GM18511 (cell line): ENCODE measurements around the gene VEGFC.
A peak's percentile ranks its signal among the peaks of the same experiment; 100 is the strongest.

Experiments used
- ATAC-seq: cut with Tn5 transposase; IDR thresholded peaks from one replicate; pipeline ENCODE4 v1.9.1; 2021; ENCODE audit warnings: mild to moderate bottlenecking, moderate library complexity; ENCODE audit not compliant: unreplicated experiment

VEGFC gene

DNA sequence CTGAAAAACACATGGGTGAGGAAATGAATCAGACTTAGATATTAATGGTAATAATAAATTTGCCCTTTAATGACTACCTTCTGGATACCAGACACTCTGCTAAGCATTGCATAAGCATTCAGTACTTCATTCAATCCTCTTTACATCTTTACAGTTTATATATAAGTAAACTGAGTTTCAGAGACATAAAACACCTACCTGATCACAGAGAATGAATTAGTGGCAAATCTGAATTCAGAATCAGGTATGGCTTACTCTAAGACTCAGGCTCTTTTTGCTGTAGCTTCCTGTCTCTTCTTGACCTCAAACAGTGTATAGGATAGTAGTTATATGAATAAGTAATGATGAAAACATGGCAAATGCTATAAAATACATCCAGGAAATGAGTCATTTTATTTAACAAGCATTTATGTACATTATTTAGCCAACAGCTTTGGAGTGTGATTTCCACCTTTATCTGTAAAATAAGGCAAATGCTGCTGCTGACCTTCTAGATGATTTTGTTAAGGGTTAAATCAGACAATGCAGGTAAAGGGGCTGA, 83.9 kb downstream of the VEGFC start:
- no peak for ATAC-seq

DNA sequence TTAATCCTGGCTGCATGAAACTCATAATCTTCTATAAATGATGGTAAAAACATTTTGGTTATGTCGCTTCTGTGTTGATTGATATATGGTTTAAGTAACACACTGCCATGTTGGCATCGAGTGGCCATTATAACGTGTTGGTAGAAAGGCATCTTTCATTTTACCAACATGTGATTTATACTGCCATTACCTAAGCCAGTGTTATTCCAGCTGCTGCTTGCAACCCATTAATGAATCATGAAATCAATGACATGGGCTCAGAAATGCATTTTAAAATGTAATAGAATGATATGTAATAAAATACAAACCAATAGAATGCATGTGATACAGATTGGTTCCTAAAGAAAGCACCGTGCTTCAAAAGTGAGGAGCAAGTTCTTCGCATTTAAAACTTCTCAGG, 102.0 kb downstream of the VEGFC start:
- no peak for ATAC-seq

DNA sequence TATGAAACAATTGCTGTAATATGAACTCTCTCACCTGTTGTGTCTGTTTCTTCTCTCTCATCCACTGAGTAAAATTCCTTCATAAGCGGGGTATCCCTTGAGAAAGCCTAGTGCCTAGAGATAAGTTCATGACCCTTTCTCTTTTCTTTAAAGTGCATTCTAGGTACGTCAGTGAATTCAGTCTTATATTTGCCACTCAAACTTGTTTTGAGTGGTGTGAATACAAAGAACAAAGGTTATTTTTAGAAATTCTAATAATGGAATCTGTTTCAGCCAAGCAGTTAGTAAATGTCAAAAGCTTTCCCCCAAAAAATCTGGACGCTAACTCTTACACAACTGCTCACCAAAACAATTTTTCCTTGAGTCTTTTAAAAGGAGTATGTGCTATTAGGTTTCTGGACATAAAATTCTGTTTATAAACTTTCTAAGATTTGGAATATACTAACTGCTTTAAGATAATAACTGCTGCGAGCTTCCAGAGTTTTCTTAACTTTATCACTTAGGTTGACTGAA, 112.0 kb downstream of the VEGFC start:
- no peak for ATAC-seq

DNA sequence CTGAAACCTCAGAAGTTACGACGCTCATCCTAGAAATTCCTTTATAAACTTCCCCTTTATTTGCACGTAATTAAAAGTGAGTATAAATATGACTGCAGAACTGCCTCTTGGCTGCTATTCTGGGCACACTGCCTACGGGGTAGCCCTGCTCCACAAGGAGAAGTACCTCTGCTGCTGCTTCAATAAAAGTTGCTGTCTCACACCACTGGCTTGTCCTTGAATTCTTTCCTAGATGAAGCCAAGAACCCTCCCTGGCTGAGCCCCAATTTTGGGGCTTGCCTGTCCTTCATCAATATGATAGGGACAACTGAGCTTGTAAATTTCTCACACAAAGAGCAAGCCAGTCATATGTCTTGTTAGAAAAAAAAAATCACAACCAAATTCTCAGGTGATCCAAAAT, 115.8 kb downstream of the VEGFC start:
- no peak for ATAC-seq

DNA sequence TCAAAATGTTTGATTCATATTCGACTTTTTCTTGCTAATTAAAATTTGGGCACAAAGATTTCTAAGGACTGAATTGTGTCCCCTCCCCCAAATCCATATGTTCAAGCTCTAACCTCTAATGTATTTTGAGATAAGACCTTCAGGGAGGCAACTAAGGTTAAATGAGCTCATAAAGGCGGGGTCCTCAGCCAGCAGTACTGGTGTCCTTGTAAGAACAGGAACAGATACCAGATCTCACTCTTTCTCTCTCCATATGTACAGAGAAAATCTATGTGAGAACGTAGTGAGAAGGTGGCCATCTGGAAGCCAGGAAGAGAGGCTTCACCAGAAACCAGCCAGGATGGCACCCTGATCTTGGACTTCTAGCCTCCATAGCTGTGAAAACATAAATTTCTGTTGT, 116.9 kb downstream of the VEGFC start:
- no peak for ATAC-seq

DNA sequence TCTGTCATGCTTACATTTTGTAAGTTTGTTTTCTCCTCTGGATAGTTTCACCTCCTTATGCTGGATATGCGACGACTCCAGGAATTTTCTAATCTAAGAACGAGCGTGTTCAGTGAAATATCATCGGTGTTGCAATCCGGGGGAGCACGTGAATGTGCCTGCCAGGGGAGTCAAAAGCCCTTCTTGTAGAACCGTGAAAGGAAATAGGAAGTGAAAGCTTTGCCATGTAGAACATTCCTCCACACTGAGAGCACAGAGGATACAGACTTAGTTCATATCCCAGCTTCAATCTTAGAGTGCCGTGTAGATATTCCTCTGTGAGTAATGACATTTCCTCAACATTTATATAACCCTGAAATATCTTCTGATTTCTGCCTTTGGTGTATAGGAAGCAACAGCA, 121.2 kb downstream of the VEGFC start:
- ATAC-seq = no peak

DNA sequence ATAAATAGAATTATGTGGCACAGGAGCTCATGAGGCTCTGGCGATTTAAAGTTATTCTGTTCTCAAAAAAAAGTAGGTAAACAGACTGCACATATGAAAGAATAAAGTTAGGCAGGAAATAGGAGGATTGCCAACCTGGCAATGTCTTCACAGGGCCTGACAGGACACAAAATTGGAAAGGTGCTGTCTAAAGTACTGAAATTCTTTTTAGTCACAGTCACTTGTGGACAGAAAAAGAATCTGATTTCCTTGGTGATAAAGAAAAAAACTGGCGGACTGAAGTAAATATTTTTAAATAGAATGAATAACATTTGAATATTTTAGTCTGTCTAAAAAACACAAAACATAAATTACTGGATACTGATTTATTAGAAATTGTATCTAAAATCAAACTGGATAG, 124.4 kb downstream of the VEGFC start:
- ATAC-seq = no peak

DNA sequence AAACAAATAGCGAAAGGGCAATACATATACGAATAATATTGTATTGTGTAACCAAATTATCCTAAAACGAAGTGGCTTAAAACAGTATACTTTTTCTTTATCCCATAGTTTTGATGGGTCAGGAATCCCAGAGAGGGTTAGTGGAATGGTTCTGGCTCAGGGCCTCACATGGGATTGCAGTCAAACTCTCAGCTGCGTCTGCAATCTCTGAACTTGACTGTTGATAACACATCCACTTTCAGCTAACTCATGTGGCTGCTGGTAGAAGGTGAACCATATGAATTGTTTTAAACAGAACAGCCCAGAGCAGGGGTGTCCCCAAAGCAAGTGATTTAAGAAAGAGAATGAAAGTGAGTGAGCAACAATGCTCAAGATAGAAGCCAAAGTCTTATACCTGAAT, 127.8 kb downstream of the VEGFC start:
- no peak for ATAC-seq

DNA sequence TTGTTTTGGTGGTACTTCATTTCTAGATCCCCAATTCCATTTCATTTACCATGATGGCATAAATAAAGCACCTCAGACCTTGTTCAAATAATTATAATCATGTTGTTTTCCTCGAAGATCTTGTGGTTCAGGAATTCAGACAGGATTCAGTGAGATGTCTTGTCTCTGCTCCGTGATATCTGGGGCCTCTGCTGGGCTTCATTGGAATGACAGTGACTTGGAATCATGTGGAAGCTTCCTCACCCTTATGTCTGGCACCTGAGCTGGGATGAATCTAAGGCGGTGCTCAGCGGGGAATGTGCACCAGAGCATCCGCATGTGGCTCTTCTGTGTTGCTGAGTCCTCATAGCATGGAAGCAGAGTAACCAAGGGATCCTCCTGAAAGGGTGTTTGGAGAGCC, 132.2 kb downstream of the VEGFC start:
- ATAC-seq = no peak

DNA sequence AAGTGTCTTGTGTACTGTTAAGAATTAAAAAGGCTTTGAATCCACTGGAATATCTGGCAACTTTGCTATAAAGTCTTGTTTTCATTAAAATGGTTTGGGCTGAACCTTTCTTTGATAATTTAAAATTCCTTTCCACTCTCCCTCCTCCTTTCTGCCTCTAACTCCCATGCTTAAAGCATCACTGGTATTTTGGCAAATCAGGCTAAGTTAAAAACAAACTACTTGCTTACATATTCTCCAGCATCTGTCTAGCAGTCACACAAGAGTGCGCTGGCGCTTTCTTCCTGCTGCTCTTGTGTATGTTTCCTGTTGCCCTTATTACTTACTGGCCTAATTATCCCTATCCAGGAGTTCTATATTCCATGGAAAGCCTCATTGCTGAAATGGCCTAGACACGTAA, 136.6 kb downstream of the VEGFC start:
- no peak for ATAC-seq

DNA sequence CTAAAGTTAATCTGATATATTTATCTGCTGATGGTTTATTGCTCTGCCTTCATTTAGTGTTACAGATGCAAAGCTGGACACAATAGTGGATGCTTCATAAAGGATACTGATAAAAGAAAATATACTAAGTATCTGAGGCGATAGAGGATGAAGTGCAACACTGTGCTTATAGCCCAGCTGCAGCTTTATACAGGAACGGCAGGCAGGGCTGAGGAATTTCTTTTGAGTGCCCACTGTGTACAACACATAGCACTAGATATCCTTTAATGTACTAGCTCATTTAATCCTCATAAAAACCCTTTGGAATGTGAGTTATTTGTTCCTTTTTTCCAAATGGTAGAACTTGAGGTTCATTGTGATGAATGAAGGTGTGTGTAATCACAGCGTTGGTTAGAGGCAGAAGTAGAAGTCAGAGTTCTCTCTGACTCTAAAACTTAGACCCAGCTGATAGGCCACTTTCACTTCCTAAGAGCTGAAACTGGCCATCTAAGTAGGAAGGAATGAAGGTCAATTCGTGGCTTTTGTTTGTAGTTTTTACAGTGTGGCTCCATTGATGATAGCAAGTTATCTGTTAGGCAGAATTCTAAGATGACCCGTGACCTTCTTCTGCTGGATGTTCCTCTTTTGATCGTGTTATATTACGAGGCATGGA, 138.0 kb downstream of the VEGFC start:
- no peak for ATAC-seq

DNA sequence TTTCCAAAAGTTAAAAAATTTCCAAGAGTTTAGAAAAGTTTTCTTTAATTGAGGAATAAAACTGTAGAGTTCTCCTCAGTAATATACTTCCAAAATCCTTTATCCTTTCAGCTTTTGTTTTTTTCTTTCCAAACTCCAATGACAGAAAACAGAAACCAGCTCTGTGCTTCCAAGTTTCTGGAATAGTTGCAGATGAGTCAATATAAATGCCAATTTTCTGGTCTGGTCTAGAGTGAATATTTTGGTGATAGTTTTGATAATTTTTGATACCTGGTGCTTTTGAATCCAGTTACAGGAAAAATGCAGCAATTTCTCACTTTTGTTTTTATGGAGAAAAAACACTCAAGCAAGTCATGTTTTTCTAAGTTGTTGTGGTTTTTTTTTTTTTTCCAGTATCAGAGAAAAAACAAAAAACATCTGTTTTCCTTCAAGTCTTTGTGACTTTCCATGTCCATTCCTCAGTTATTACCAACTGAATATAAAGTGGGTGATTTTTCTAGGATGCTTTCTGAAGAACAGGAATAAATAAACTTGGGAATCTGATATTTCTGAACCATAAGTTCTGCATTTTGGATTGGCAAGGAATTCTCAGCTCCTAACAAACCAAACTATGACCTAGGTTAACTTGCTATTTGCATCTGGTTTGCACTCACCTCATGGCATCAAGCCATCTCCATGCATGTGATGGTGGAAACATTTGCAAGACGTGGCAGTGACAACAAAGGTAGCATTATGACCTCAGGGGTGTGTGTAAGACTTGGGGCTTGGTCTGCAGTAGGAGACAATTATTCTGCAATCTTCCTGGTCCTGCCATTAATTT, 139.1 kb downstream of the VEGFC start:
- no peak for ATAC-seq

DNA sequence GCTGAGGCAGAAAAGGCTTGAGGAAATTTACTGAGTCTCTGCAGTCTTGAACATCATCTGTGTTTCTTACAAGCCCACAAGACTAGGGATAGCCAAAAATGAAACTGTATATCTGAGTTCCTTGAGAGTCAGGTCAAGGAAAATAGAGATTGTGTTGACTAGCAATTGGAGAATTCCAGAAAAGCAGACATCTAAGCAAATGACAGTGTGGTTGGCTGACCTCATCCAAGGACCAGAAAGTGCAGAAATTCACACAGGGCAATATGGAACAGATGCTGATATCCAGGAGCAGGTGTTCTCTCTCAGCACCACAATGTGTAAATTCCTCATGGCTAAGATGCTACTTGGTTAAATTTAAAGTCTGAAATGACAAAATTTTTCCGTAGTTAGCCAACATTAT, 146.4 kb downstream of the VEGFC start:
- ATAC-seq = no peak

DNA sequence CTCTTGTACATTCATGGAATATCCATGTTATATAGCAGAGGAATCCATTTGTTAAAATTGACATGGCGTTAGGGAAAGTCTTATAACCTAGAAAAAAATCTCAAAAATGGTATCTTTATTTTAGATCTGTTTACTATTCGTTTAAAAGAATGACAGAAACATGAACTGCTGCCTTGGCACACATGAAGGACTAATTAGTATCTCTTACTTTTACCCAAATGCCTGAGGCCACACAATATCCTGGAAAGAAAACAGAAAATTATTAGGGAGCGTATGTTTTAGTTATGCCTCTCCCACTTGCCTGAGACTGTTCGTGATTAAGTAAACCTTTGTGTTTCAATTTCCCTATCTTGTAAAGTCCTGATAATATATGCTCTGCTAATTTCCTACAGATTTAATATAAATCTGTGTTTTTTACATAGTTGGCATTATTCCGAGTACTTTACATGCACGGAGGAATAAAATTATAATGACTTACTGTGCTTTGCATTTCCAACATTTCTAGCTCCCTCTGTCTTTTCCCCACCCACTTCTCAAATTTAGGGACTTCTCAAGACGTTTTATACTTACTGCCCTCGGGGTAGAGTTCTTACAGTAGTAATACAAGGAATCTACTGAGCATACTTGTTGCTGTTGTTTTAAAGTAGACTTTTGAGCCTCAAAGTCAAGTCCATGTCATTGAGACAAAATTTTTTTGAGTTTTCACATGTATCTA, 147.3 kb downstream of the VEGFC start:
- ATAC-seq = no peak

DNA sequence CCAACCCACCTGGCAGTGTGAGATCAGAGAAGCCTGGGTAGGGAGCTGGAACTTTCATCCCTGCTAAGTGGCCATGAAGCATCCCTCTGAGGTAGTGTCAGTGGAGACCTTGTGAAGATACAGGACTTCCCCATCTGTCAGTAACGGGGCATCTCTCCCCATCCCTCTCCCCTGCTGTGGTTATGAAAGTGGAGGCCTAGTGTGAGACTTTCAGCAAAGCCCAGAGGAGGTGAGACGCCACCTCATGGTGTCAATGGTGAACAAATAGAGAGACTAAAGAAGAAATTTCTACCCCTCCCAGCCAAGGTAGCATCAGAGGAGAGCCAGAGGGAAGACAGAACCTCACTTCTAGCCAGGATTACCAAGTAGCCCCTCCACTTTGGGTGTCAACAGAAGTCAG, 150.2 kb downstream of the VEGFC start:
- ATAC-seq = peak; percentile 91

DNA sequence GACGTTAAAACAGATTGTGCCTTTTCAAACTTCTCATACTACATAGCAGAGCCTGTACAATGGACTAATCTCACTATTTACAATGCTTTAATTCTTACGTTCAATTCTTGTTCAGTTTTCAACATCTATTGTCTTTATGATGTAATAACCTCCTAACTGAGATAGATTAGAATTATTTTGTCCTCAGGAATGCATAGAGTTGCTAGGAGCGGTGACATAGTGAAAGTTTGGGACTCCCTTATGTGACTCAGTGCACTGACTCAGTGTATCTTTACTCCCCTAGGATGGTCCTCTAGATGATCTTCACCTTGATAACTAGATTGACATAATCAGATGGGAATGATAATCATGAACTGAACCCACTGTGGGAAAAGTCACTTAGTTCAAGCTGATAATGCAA, 151.5 kb downstream of the VEGFC start:
- no peak for ATAC-seq

DNA sequence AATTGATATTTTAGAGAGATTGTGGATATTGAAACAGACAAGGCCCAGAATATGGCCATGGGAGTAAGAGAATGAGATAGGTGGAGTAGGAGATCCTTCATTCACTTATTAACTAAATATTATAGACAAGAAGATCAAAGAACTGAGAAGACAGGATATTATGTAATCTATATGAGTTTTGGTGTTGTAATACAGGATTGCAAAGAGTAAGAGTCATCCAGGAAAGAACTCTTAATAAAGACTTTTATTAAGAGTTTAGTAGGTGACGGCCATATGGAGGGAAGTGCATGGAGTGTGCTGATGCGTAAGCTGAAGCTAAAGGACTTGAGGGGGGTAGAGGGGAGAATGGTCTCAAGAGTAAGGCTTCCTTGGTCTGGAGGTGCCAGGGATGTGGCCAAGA, 153.7 kb downstream of the VEGFC start:
- no peak for ATAC-seq

DNA sequence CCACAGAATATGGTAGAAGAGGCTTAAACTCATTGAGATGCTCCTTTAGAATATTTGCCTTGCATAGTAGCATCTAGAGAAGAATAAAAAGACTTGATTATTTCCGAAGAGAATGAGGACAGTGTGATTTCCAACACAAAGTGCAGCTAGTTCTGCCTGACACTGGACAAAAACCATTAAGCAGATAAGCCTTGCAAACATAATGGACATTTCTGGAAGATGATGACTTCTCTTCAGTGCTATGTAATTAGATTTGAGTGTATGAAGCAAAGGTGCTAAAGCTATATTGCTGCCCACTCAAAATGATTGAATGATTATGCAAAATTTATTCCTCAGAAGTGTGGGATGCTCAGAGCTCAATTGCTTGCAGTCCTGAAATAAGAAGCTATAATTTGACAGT, 156.4 kb downstream of the VEGFC start:
- ATAC-seq = no peak

DNA sequence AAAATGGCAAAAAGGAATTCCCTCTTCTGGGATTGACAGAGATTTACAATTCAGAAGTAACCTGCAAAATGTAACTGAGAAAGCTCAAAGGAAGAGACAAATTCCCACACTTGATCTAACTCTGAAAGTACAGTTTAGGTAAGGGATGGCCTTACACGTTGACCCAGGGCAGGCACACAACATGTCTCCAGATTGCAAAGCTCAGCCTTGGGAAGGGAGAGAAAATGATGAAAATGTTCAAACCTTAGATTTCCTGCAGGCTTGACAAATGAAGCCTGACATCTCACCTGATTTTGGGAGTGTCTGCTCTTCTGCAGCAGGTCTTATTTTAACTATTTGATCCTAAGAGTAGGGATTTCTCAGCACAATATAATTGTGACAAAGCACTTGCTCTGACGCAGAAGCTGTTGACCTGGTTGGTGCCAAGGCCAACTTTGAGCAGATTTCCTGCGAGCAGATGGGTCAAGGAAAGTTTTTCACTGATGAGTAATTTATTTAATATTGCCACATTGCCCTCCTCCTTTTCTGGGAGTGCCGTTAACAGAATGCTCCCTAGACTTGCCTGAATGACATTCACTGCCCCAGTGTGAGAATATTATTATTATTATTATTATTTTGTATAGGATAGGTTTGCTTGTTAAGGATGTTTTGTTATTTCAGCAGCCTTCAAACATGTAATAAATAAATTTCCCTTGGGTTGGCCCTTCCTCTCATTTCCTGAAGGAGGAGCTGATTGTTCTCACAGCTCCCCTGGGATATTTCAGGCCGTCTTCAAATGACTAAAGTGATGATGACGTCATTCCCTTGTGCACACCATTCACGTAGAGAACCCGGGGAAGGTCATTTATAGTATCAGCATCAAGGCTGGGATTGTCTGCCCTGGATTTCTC, 157.1 kb downstream of the VEGFC start:
- no peak for ATAC-seq
